IMR-90 (cell line): ENCODE data around the gene SPATA9. TPM values are rescaled to one million over a fixed set of nuclear protein-coding genes. Genes with fewer than 3 reads are reported as not detected.

Experiments
- ATAC-seq: fragments of 200-7000 bp; cut with Tn5 transposase; 2 replicates; pipeline ENCODE4 v1.9.1; 2020; ENCODE audit warnings: low read depth, mild to moderate bottlenecking, moderate library complexity
- BruUV-seq: library from RNA; stranded (reverse); fragments of 400-500 nt; replicated peaks from 2 replicates; lab custom pipeline; 2021; lab: Mats Ljungman, UMichigan
- CTCF ChIA-PET: fragments of 300-600 bp; formaldehyde crosslinking; extraction: SDS; loops from one replicate; lab custom pipeline; 2021; ENCODE audit warnings: antibody characterized with exemption; lab: Yijun Ruan, JAX
- POLR2A ChIA-PET: fragments of 300-600 bp; sonication (Branson Sonifier 250); formaldehyde crosslinking; loops from one replicate; lab custom pipeline; 2022; ENCODE audit warnings: antibody characterized with exemption; ENCODE audit not compliant: unreplicated experiment; lab: Charles Lee
- DNase-seq: peaks from one replicate; pipeline ENCODE4 v3.0.0; 2013
- H2AFZ ChIP-seq: replicated peaks from 2 replicates; pipeline ENCODE3; 2013; ENCODE audit warnings: low read length, mild to moderate bottlenecking; ENCODE audit not compliant: poor library complexity
- H2AK5ac ChIP-seq: 2 replicates; pipeline ENCODE4 v1.6.1; 2013; ENCODE audit warnings: low read depth, low read length, inconsistent platforms
- H2AK9ac ChIP-seq: replicated peaks from 2 replicates; pipeline ENCODE3; 2013; ENCODE audit warnings: mild to moderate bottlenecking, low read depth, low read length, moderate library complexity; ENCODE audit not compliant: poor library complexity
- H2BK120ac ChIP-seq: 2 replicates; pipeline ENCODE4 v1.6.1; 2013; ENCODE audit warnings: low read depth, low read length, inconsistent platforms
- H2BK15ac ChIP-seq: 3 replicates; pipeline ENCODE4 v1.6.1; 2013; ENCODE audit warnings: low read depth, low read length, inconsistent platforms
- H2BK20ac ChIP-seq: 2 replicates; pipeline ENCODE4 v1.6.1; 2013; ENCODE audit warnings: low read depth, mild to moderate bottlenecking, inconsistent platforms, low read length, moderate library complexity
- H2BK5ac ChIP-seq: 2 replicates; pipeline ENCODE4 v1.6.1; 2013; ENCODE audit warnings: mild to moderate bottlenecking, low read depth, low read length, inconsistent platforms; ENCODE audit not compliant: poor library complexity, severe bottlenecking
- H3K14ac ChIP-seq: replicated peaks from 2 replicates; pipeline ENCODE4 v1.6.1; 2013; ENCODE audit warnings: low read depth, low read length, inconsistent platforms
- H3K18ac ChIP-seq: 2 replicates; pipeline ENCODE4 v1.6.1; 2013; ENCODE audit warnings: low read depth, low read length, control low read depth
- H3K23ac ChIP-seq: 2 replicates; pipeline ENCODE4 v1.6.1; 2013; ENCODE audit warnings: low read depth, low read length, inconsistent platforms
- H3K27ac ChIP-seq: 2 replicates; pipeline ENCODE4 v1.5.1; 2013; ENCODE audit warnings: mild to moderate bottlenecking, control low read depth, low read length; ENCODE audit not compliant: insufficient read depth
- H3K27me3 ChIP-seq: 2 replicates; pipeline ENCODE4 v1.6.1; 2013; ENCODE audit warnings: low read length; ENCODE audit not compliant: control insufficient read depth, insufficient read depth
- H3K36me3 ChIP-seq: 2 replicates; pipeline ENCODE4 v1.6.1; 2013; ENCODE audit warnings: low read length, mixed read lengths; ENCODE audit not compliant: control insufficient read depth, insufficient read depth
- H3K4ac ChIP-seq: 2 replicates; pipeline ENCODE4 v1.6.1; 2013; ENCODE audit warnings: low read depth, low read length, inconsistent platforms
- H3K4me1 ChIP-seq: 2 replicates; pipeline ENCODE4 v1.6.1; 2013; ENCODE audit warnings: low read length, mixed read lengths; ENCODE audit not compliant: control insufficient read depth, insufficient read depth
- H3K4me2 ChIP-seq: 2 replicates; pipeline ENCODE4 v1.6.1; 2013; ENCODE audit warnings: low read depth, mild to moderate bottlenecking, control low read depth, low read length, moderate library complexity
- H3K4me3 ChIP-seq: 2 replicates; pipeline ENCODE4 v1.5.1; 2013; ENCODE audit warnings: low read depth, mild to moderate bottlenecking, control low read depth, low read length, moderate library complexity; ENCODE audit not compliant: insufficient read depth
- H3K56ac ChIP-seq: 2 replicates; pipeline ENCODE4 v1.6.1; 2013; ENCODE audit warnings: low read length, inconsistent platforms; ENCODE audit not compliant: insufficient read depth; ENCODE audit errors: extremely low read depth
- H3K79me1 ChIP-seq, 2 experiments: 2 replicates each; pipeline ENCODE4 v1.6.1; 2013; ENCODE audit warnings: low read length in 2 of 2, inconsistent platforms in 1 of 2, low read depth in 1 of 2
- H3K9ac ChIP-seq: 2 replicates; pipeline ENCODE4 v1.6.1; 2013; ENCODE audit warnings: low read depth, low read length, control low read depth
- H3K9me1 ChIP-seq: 2 replicates; pipeline ENCODE4 v1.6.1; 2013; ENCODE audit warnings: low read length, inconsistent platforms; ENCODE audit not compliant: insufficient read depth
- H3K9me3 ChIP-seq: 2 replicates; pipeline ENCODE4 v1.6.1; 2013; ENCODE audit warnings: low read length; ENCODE audit not compliant: control insufficient read depth, insufficient read depth
- H4K20me1 ChIP-seq: 2 replicates; pipeline ENCODE4 v1.6.1; 2013; ENCODE audit warnings: low read length, inconsistent platforms; ENCODE audit not compliant: insufficient read depth
- H4K5ac ChIP-seq: 2 replicates; pipeline ENCODE4 v1.6.1; 2013; ENCODE audit warnings: mild to moderate bottlenecking, low read depth, low read length, control low read depth
- H4K8ac ChIP-seq, 2 experiments: 2 replicates each; pipeline ENCODE4 v1.6.1; 2013; ENCODE audit warnings: low read depth in 2 of 2, low read length in 2 of 2, control low read depth in 1 of 2, inconsistent platforms in 1 of 2
- H4K91ac ChIP-seq: 2 replicates; pipeline ENCODE4 v1.6.1; 2013; ENCODE audit warnings: low read depth, low read length, inconsistent platforms; ENCODE audit not compliant: insufficient read depth
- BHLHE40 ChIP-seq: fragments of 150-350 bp; IDR thresholded peaks from 2 replicates; pipeline ENCODE4 v1.6.1; 2016; ENCODE audit warnings: mild to moderate bottlenecking, low read depth, low read length
- CHD1 ChIP-seq: IDR thresholded peaks from 2 replicates; pipeline ENCODE4 v1.6.1; 2012; ENCODE audit warnings: low read depth, low read length, improper control_type of control experiment
- ELK1 ChIP-seq: fragments of 150-350 bp; IDR thresholded peaks from 2 replicates; pipeline ENCODE4 v1.6.1; 2016; ENCODE audit warnings: low read depth, mild to moderate bottlenecking, low read length, moderate library complexity, borderline replicate concordance
- FOS ChIP-seq: fragments of 150-350 bp; IDR thresholded peaks from 2 replicates; pipeline ENCODE4 v1.6.1; 2016; ENCODE audit warnings: low read depth, low read length
- MAFK ChIP-seq: IDR thresholded peaks from 2 replicates; pipeline ENCODE4 v1.6.1; 2012; ENCODE audit warnings: low read depth, low read length, improper control_type of control experiment
- MXI1 ChIP-seq: IDR thresholded peaks from 2 replicates; pipeline ENCODE4 v1.6.1; 2012; ENCODE audit warnings: low read depth, mild to moderate bottlenecking, low read length, moderate library complexity, borderline replicate concordance
- NFE2L2 ChIP-seq: fragments of 150-350 bp; IDR thresholded peaks from 2 replicates; pipeline ENCODE4 v1.6.1; 2016; ENCODE audit warnings: low read depth, mild to moderate bottlenecking, low read length
- POLR2A ChIP-seq: IDR thresholded peaks from 2 replicates; pipeline ENCODE4 v1.6.1; 2012; ENCODE audit warnings: mild to moderate bottlenecking, low read depth, low read length
- RFX5 ChIP-seq: IDR thresholded peaks from 2 replicates; pipeline ENCODE4 v1.8.0; 2012; ENCODE audit warnings: low read depth, mild to moderate bottlenecking, low read length, moderate library complexity
- SMC3 ChIP-seq: fragments of 150-350 bp; IDR thresholded peaks from 2 replicates; pipeline ENCODE4 v1.6.1; 2016; ENCODE audit warnings: low read depth, mild to moderate bottlenecking, antibody characterized with exemption, low read length, moderate library complexity
- USF2 ChIP-seq: fragments of 150-350 bp; IDR thresholded peaks from 2 replicates; pipeline ENCODE4 v1.6.1; 2017; ENCODE audit warnings: mild to moderate bottlenecking, antibody characterized with exemption, low read length, low read depth
- WGBS, 2 experiments: methylation state at CpG; one replicate each; pipeline versions ENCODE4 v1.1.5 to v1.1.7; 2013; ENCODE audit warnings: missing lambda C conversion rate in 2 of 2; ENCODE audit not compliant: insufficient read length in 1 of 2; ENCODE audit errors: extremely low coverage in 2 of 2; 5-methylcytosine and 5-hydroxymethylcytosine counted together
- dilution Hi-C: fragments of 300-500 bp; cut with HindIII; formaldehyde crosslinking; loops from one replicate; pipeline ENCODE4 v1.14.3; 2018; ENCODE audit warnings: low sequenced_read_pairs; ENCODE audit not compliant: unreplicated experiment
- in situ Hi-C: fragments of 300-500 bp; cut with MboI; formaldehyde crosslinking; loops from 3 replicates; pipeline ENCODE4 v1.14.3; 2019; ENCODE audit warnings: low sequenced_read_pairs, inconsistent platforms, mixed read lengths
- intact Hi-C: fragments of 100-400 bp; cut with micrococcal nuclease; formaldehyde crosslinking; loops from 2 replicates; pipeline ENCODE4 v1.10.0; 2022
- polyA plus RNA-seq, 3 experiments: library from polyadenylated mRNA; depleted of rRNA; stranded (reverse); fragments of >200 nt; gene quantifications; 2 replicates each; pipeline ENCODE4 v1.2.3, GENCODE V29; 2012; ENCODE audit warnings: low replicate concordance in 1 of 3
- total RNA-seq: library from RNA; depleted of rRNA; stranded (reverse); fragments of >200 nt; gene quantifications from 2 replicates; pipeline ENCODE4 v1.2.3, GENCODE V29; 2012

The SPATA9 gene
- total and polyA plus RNA-seq, 2 of the 4 experiments (the other 2 are of a cell fraction) = 0.72 to 0.86 TPM

GRCh38 chr5:95686651-95687050, 3.9 kb upstream of the SPATA9 start:
- H3K27ac ChIP-seq = no peak overlapping the region
- no peak overlapping the region for H4K91ac ChIP-seq
- in situ Hi-C loops (no loop called here), intact Hi-C loops (no loop called here), dilution Hi-C loops (no loop called here)
- no peak for TF ChIP-seq RFX5
- no peak for TF ChIP-seq BHLHE40
- TF ChIP-seq NFE2L2 = no peak
- TF ChIP-seq SMC3 = no peak
- TF ChIP-seq CHD1 = no peak
- no peak for TF ChIP-seq FOS
- no peak for TF ChIP-seq USF2
- no peak for TF ChIP-seq POLR2A
- no peak for TF ChIP-seq ELK1
- TF ChIP-seq MXI1 = no peak
- no peak for TF ChIP-seq MAFK
- H3K4me2 ChIP-seq = no peak overlapping the region
- ChIA-PET POLR2A (no interaction called here), CTCF (no interaction called here)
- H3K27me3 ChIP-seq = no peaks in the 10 kb centered on the region
- no peak overlapping the region for H2BK15ac ChIP-seq
- ATAC-seq (no peak), DNase-seq (peak; percentile 15)
- H4K8ac ChIP-seq = no peak overlapping the region
- no peak overlapping the region for H2BK20ac ChIP-seq
- no peak overlapping the region for H3K4ac ChIP-seq
- no peak overlapping the region for H3K14ac ChIP-seq
- no peak overlapping the region for H3K23ac ChIP-seq
- WGBS, 2 experiments = no CpG with 5 or more reads among the region's 2 CpGs
- no peak overlapping the region for H2BK120ac ChIP-seq
- no peaks in the 10 kb centered on the region for H3K79me1 ChIP-seq
- no peak overlapping the region for H3K56ac ChIP-seq
- H2AK5ac ChIP-seq = no peak overlapping the region
- no peaks in the 10 kb centered on the region for H3K9me1 ChIP-seq
- H2AFZ ChIP-seq = no peak overlapping the region
- H2AK9ac ChIP-seq = no peak overlapping the region
- no peaks in the 10 kb centered on the region for H3K36me3 ChIP-seq
- no peaks in the 10 kb centered on the region for H4K20me1 ChIP-seq
- no peaks in the 10 kb centered on the region for H3K4me1 ChIP-seq
- H4K5ac ChIP-seq = no peak overlapping the region
- no peak overlapping the region for H3K9ac ChIP-seq
- no peak overlapping the region for H3K18ac ChIP-seq
- H3K4me3 ChIP-seq = no peak overlapping the region
- no peaks in the 10 kb centered on the region for H3K9me3 ChIP-seq
- no peak overlapping the region for H2BK5ac ChIP-seq
- no TSS peak for BruUV-seq
